Transverse colon (tissue), 4 donors: ENCODE results near the gene RMI2. TPM values are rescaled to one million over a fixed set of nuclear protein-coding genes. Genes with fewer than 3 reads are reported as not detected.
"Not testable (repeated sequence)": the region's sequence is repeated elsewhere in the genome, so short reads cannot be mapped to it uniquely, and the experiment has no call there.

Experiments used
- DNase-seq: peaks from one replicate; pipeline ENCODE4 v3.0.0-alpha.2; 2019
- H3K27ac ChIP-seq, 4 donors: fragments of 200-600 bp; sonication (generic); 2 replicates each; pipeline ENCODE4 v1.5.1; 2016 to 2018; ENCODE audit warnings: inconsistent platforms in 4 of 4
- H3K27me3 ChIP-seq: fragments of 200-600 bp; sonication (generic); 2 replicates; pipeline ENCODE4 v1.5.1; 2017; ENCODE audit warnings: inconsistent platforms
- H3K36me3 ChIP-seq, 4 donors: fragments of 200-600 bp; sonication (generic); 2 replicates each; pipeline ENCODE4 v1.5.1; 2017 to 2019; ENCODE audit warnings: inconsistent platforms in 4 of 4
- H3K4me1 ChIP-seq, 4 donors: fragments of 200-600 bp; sonication (generic); 2 replicates each; pipeline ENCODE4 v1.5.1; 2017 to 2020; ENCODE audit warnings: inconsistent platforms in 4 of 4
- H3K4me3 ChIP-seq, 4 donors: fragments of 200-600 bp; sonication (generic); 1 replicate in 1 of 4; 2 replicates in 3 of 4; pipeline versions ENCODE4 v1.5.1 to v1.6.1; 2017 to 2019; ENCODE audit warnings: inconsistent platforms in 4 of 4
- H3K9me3 ChIP-seq, 2 donors: fragments of 200-600 bp; sonication (generic); 2 replicates each; pipeline ENCODE4 v1.5.1; 2017 to 2019; ENCODE audit warnings: inconsistent platforms in 2 of 2
- EP300 ChIP-seq: sonication (generic); formaldehyde crosslinking; IDR thresholded peaks from one replicate; pipeline ENCODE4 v1.6.1; 2017; ENCODE audit warnings: antibody characterized with exemption, low read depth
- POLR2A ChIP-seq: fragments of 450-650 bp; IDR thresholded peaks from one replicate; pipeline ENCODE4 v1.6.1; 2016; ENCODE audit warnings: antibody characterized with exemption, mild to moderate bottlenecking, moderate library complexity
- POLR2AphosphoS5 ChIP-seq, 3 donors: sonication (generic); formaldehyde crosslinking; IDR thresholded peaks; one replicate each; pipeline ENCODE4 v1.6.1; 2016; ENCODE audit warnings: antibody characterized with exemption in 3 of 3
- WGBS, 2 donors: methylation state at CpG; one replicate each; pipeline ENCODE4 v1.1.5; 2018; ENCODE audit warnings: low coverage in 1 of 2; 5-methylcytosine and 5-hydroxymethylcytosine counted together
- in situ Hi-C, 4 donors: fragments of 200-750 bp; cut with MboI; loops; one replicate each; pipeline versions ENCODE4 v1.15.0 to v1.15.1; 2017; ENCODE audit warnings: low sequenced_read_pairs in 3 of 4, low pct_ligation_motif_present in 1 of 4, low pct_unique_long_range_greater_than_20kb in 1 of 4
- intact Hi-C: fragments of 100-400 bp; cut with DNase I; formaldehyde crosslinking; loops from one replicate; pipeline ENCODE4 v1.15.1; 2023; ENCODE audit warnings: low total_unique reads
- total RNA-seq, 4 donors: library from RNA; depleted of rRNA; stranded (reverse); fragments of >200 nt; gene quantifications; one replicate each; pipeline ENCODE4 v1.1.0, GENCODE V29; 2016
- TF ChIP-seq, protein P1 (sequence below), 5 experiments: fragments of 200-600 bp in 3 of 5; fragments of 450-650 bp in 2 of 5; sonication (generic) in 3 of 5; IDR thresholded peaks; 1 replicate in 2 of 5; 2 replicates in 3 of 5; pipeline ENCODE4 v1.5.1; 2016 to 2017; ENCODE audit warnings: antibody characterized with exemption in 5 of 5, inconsistent platforms in 3 of 5, mild to moderate bottlenecking in 2 of 5, moderate library complexity in 1 of 5

Gene RMI2
- total RNA-seq, 4 donors from 2014 or later = 2.3 to 2.9 TPM; not detected in 2

DNA sequence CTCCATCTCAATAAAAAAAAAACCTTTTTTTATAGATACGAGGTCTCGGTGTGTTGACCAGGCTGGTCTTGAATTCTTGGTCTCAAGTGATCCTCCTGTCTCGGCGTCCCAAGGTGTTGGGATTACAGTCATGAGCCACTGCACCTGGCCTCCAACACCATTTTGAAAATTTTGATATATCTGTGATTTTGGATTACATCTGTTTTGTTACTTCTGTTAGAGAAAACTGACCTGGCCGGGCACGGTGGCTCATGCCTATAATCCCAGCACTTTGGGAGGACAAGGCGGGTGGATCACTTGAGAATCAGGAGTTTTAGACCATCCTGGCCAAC lies 18.6 kb downstream of the RMI2 start:
- peaks cover 0 to 3% (median 0%) of the 10 kb centered on the region in 4 donors for H3K4me1 ChIP-seq
- TF ChIP-seq, protein P1, sequence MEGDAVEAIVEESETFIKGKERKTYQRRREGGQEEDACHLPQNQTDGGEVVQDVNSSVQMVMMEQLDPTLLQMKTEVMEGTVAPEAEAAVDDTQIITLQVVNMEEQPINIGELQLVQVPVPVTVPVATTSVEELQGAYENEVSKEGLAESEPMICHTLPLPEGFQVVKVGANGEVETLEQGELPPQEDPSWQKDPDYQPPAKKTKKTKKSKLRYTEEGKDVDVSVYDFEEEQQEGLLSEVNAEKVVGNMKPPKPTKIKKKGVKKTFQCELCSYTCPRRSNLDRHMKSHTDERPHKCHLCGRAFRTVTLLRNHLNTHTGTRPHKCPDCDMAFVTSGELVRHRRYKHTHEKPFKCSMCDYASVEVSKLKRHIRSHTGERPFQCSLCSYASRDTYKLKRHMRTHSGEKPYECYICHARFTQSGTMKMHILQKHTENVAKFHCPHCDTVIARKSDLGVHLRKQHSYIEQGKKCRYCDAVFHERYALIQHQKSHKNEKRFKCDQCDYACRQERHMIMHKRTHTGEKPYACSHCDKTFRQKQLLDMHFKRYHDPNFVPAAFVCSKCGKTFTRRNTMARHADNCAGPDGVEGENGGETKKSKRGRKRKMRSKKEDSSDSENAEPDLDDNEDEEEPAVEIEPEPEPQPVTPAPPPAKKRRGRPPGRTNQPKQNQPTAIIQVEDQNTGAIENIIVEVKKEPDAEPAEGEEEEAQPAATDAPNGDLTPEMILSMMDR (IDR thresholded peaks at IDR 0.05) = no peak
- TF ChIP-seq POLR2AphosphoS5 (IDR thresholded peaks at IDR 0.05) = no peak
- in situ Hi-C loops (loop anchor here in 3 of 4 donors (25.0 kb wide), 2 partner anchors 102 to 402 kb away; partner anchors contain the start of genes PRM3 (in 2 of the 3), SOCS1 (in 2 of the 3) and TNP2 (in 2 of the 3)), intact Hi-C loops (no loop called here)
- no peaks in the 10 kb centered on the region for H3K9me3 ChIP-seq
- 74 to 83% methylated on average over 6 to 7 of the region's 7 CpGs for WGBS, 2 donors
- H3K4me3 ChIP-seq = no peak overlapping the region
- peaks cover 2% of the 10 kb centered on the region for H3K27me3 ChIP-seq
- no peak overlapping the region for H3K27ac ChIP-seq
- no peaks in the 10 kb centered on the region for H3K36me3 ChIP-seq
- DNase-seq = no peak

DNA sequence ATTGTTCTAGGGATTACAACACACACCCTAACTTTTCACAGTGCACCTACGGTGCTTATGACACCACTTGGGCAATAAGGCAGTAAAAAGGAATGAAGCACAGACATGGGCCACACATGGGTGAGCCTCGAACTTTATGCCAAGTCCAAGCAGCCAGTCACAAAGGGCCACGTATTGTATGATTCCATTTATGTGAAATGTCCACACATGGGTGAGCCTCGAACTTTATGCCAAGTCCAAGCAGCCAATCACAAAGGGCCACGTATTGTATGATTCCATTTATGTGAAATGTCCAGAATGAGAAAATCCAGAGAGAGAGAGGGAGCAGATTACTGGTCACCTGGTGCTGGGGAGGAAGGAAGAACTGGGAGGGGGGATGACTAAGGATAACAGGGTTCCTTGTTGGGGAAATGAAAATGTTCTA lies 22.2 kb downstream of the RMI2 start:
- WGBS, 2 donors = 56% methylated on average over 3 to 5 of the region's 5 CpGs
- Histone ChIP-seq H3K27me3 (peaks cover 2% of the 10 kb centered on the region), H3K9me3 (no peaks in the 10 kb centered on the region), H3K27ac (no peak overlapping the region), H3K4me3 (no peak overlapping the region), H3K4me1 (no peaks in the 10 kb centered on the region), H3K36me3 (no peaks in the 10 kb centered on the region)
- peak; percentile 25 for DNase-seq
- in situ Hi-C loops = loop anchor here in 3 of 4 donors (25.0 kb wide), 2 partner anchors 105 to 405 kb away; partner anchors contain the start of genes PRM3 (in 2 of the 3), SOCS1 (in 2 of the 3) and TNP2 (in 2 of the 3)
- no peak for TF ChIP-seq POLR2AphosphoS5 (IDR thresholded peaks at IDR 0.05)
- intact Hi-C loops = no loop called here

DNA sequence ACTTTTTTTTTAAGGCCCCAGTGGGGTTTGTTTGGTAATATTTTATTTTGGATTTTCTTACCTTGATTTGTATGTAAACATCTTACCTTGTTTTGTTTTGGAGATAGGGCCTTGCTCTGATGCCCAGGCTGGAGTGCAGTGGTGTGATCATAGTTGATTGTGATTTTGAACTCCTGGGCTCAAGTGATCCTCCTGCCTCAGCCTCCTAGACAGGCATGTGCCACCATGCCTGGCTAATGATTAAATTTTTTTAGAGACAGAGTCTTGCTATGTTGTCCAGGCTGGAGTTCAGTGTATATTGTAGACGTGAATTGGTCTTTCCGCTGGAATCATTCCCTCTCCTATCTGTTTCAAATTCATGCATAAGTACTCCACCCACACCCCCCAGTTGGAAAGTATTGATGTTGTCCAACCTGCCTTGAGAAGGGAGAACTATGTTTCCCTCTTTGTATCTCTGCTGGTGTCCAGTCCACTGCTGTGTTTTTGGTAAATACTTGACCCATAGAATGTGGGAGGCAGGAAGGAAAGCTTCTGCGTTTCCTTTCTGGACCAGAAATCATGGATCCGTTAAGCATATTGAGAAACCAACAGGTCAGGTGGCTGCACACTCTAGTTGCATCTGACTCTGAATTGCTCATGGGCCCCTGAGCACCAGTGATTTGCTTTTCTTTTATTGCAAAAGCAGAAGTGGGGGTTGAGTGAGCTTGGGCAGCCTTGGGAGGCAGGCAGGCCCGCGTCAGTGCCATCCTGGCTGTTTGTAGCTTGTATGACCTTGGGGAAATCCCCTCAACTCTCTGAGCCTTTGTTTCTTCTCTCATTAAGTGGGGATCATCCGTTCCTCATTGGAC lies 25.0 kb downstream of the RMI2 start:
- in situ Hi-C loops = loop anchor here in 3 of 4 donors (25.0 kb wide), 2 partner anchors 108 to 408 kb away; partner anchors contain the start of genes PRM3 (in 2 of the 3), SOCS1 (in 2 of the 3) and TNP2 (in 2 of the 3)
- Histone ChIP-seq H3K4me3 (no peak overlapping the region), H3K4me1 (no peaks in the 10 kb centered on the region), H3K36me3 (no peaks in the 10 kb centered on the region), H3K27me3 (no peaks in the 10 kb centered on the region), H3K27ac (no peak overlapping the region), H3K9me3 (no peaks in the 10 kb centered on the region)
- 62 to 67% methylated on average over 4 to 7 of the region's 7 CpGs for WGBS, 2 donors
- DNase-seq = no peak
- TF ChIP-seq POLR2AphosphoS5 (IDR thresholded peaks at IDR 0.05) = no peak
- TF ChIP-seq EP300 = no peak
- TF ChIP-seq POLR2A = no peak
- TF ChIP-seq, protein P1 (IDR thresholded peaks at IDR 0.05) = no peak
- intact Hi-C loops = no loop called here

DNA sequence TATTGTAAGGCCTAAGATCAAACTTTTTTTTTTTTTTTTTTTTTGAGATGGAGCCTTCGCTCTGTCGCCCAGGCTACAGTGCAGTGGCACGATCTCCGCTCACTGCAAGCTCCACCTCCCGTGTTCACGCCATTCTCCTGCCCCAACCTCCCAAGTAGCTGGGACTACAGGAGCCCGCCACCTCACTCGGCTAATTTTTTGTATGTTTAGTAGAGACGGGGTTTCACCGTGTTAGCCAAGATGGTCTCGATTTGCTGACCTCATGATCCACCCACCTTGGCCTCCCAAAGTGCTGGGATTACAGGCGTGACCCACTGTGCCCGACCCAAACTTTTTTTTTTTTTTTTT lies 25.6 kb downstream of the RMI2 start:
- H3K36me3 ChIP-seq, DNase-seq, intact Hi-C loops, H3K4me1 ChIP-seq, H3K27ac ChIP-seq, H3K9me3 ChIP-seq, H3K27me3 ChIP-seq, H3K4me3 ChIP-seq: not testable (repeated sequence)
- in situ Hi-C loops = loop anchor here in 3 of 4 donors (25.0 kb wide), 2 partner anchors 109 to 409 kb away; partner anchors contain the start of genes PRM3 (in 2 of the 3), SOCS1 (in 2 of the 3) and TNP2 (in 2 of the 3)
- 84 to 100% methylated on average over 1 to 13 of the region's 13 CpGs for WGBS, 2 donors

DNA sequence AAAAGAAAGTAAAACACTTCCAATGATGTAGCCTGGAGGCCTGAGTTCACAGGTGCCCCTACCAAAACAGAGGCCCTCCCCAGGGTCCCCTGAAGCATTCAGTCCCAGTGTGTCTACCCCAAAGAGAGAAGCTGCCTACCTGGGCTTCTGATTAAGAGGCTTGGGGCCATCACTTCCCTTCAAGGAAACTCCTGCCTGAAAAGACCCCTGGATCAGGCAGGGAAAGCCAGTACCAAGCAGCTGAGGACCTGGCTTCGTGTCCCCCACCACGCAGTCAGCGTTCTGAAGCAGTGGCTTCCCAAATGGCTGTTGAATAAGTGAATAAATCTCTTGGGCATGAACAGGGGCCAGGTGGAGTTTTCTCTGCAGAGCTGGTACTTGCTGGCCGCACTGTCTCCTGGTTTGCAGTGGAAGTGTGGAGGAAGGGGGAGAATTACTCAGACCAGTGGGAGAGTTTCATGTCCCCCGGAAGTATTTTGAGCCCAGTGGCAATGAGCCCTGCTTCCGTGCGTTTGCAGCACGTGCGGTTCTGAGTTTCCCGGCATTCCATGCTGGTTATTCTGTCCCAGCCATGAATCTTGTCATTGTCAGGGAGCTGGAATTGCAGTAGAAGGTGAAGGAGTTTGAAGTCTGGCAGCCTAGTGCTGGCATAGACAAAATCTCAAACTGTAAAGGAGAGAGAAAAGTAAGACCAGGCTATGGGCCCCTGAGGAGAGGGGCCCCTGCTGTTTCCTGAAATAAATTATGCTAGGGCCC lies 27.0 kb downstream of the RMI2 start:
- DNase-seq = no peak
- WGBS, 2 donors = 77% methylated on average over 10 of the region's 10 CpGs; no CpG with 5 or more reads in 1 of the 2 donors
- no peak for TF ChIP-seq EP300
- TF ChIP-seq, protein P1 (IDR thresholded peaks at IDR 0.05) = peak in 1 of 5 experiments; percentile 2
- Histone ChIP-seq H3K36me3 (no peaks in the 10 kb centered on the region), H3K27me3 (no peaks in the 10 kb centered on the region), H3K27ac (no peak overlapping the region), H3K4me3 (no peak overlapping the region), H3K9me3 (no peaks in the 10 kb centered on the region), H3K4me1 (no peaks in the 10 kb centered on the region)
- intact Hi-C loops (no loop called here), in situ Hi-C loops (loop anchor here in 3 of 4 donors (25.0 kb wide), 2 partner anchors 110 to 410 kb away; partner anchors contain the start of genes PRM3 (in 2 of the 3), SOCS1 (in 2 of the 3) and TNP2 (in 2 of the 3))
